22Rv1 (cell line): ENCODE results near the gene TOR1A.

Experiments used
- ZFX ChIP-seq: fragments of 450-650 bp; IDR thresholded peaks from 2 replicates; pipeline ENCODE4 v1.6.1; 2017; ENCODE audit warnings: antibody characterized with exemption, borderline replicate concordance
- TF ChIP-seq, protein P1 (sequence below): fragments of 450-650 bp; IDR thresholded peaks from 2 replicates; pipeline ENCODE4 v1.5.1; 2017; ENCODE audit warnings: mild to moderate bottlenecking

DNA sequence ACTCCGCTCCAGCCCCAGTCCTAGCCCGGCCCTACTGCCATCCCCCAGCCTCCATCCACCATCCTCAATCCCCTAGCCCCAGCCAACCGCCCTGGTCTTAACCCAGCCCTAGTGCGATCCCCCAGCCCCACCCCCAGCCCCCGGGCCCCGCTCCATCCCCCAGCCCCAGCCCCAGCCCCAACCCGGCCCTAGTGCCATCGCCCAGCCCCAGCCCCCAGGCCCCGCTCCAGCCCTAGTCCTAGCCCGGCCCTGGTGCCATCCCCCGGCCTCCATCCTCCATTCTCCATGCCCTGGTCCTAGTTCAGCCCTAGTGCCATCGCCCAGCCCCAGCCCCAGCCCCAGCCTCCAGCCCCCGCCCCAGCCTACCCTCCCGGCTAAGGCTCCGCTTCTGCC, 398 bp downstream of the TOR1A start:
- TF ChIP-seq, protein P1, sequence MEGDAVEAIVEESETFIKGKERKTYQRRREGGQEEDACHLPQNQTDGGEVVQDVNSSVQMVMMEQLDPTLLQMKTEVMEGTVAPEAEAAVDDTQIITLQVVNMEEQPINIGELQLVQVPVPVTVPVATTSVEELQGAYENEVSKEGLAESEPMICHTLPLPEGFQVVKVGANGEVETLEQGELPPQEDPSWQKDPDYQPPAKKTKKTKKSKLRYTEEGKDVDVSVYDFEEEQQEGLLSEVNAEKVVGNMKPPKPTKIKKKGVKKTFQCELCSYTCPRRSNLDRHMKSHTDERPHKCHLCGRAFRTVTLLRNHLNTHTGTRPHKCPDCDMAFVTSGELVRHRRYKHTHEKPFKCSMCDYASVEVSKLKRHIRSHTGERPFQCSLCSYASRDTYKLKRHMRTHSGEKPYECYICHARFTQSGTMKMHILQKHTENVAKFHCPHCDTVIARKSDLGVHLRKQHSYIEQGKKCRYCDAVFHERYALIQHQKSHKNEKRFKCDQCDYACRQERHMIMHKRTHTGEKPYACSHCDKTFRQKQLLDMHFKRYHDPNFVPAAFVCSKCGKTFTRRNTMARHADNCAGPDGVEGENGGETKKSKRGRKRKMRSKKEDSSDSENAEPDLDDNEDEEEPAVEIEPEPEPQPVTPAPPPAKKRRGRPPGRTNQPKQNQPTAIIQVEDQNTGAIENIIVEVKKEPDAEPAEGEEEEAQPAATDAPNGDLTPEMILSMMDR, result no peak
- no peak for TF ChIP-seq ZFX
